GM18526 (cell line): ENCODE data around the gene LTB4R.

Source experiments
- POLR2A ChIP-seq: IDR thresholded peaks from 3 replicates; pipeline ENCODE4 v1.6.1; 2011; ENCODE audit not compliant: insufficient read length; ENCODE audit errors: extremely low read depth

The LTB4R gene

GRCh38 chr14:24322672-24323071 lies 11.4 kb downstream of the LTB4R start:
- TF ChIP-seq POLR2A: no peak

GRCh38 chr14:24323341-24323740 lies 12.0 kb downstream of the LTB4R start:
- no peak for TF ChIP-seq POLR2A

- no peak for TF ChIP-seq POLR2A
Observed at GRCh38 chr14:24324024-24324423, 12.7 kb downstream of the LTB4R start.

- TF ChIP-seq POLR2A: no peak
Observed at GRCh38 chr14:24325041-24325530, 13.8 kb downstream of the LTB4R start.

GRCh38 chr14:24325963-24326362 lies 14.7 kb downstream of the LTB4R start:
- TF ChIP-seq POLR2A: no peak

GRCh38 chr14:24327303-24327702 lies 16.0 kb downstream of the LTB4R start:
- TF ChIP-seq POLR2A: no peak

- TF ChIP-seq POLR2A: no peak
Observed at GRCh38 chr14:24329073-24329663, 17.9 kb downstream of the LTB4R start.

- no peak for TF ChIP-seq POLR2A
Observed at GRCh38 chr14:24329736-24330135, 18.4 kb downstream of the LTB4R start.

GRCh38 chr14:24330973-24331674 lies 19.8 kb downstream of the LTB4R start:
- TF ChIP-seq POLR2A: no peak

GRCh38 chr14:24331731-24332267 lies 20.5 kb downstream of the LTB4R start:
- TF ChIP-seq POLR2A: no peak

- no peak for TF ChIP-seq POLR2A
Observed at GRCh38 chr14:24332268-24332993, 21.1 kb downstream of the LTB4R start.

GRCh38 chr14:24334431-24335291 lies 23.4 kb downstream of the LTB4R start, which contains the start of gene ADCY4:
Gene ADCY4 (minus strand): TSS chr14:24335071. CDS start chr14:24334652, 419 bp downstream.
- no peak for TF ChIP-seq POLR2A

- TF ChIP-seq POLR2A: no peak
Observed at GRCh38 chr14:24335461-24336171, 24.3 kb downstream of the LTB4R start.

- no peak for TF ChIP-seq POLR2A
Observed at GRCh38 chr14:24337144-24337823, 26.0 kb downstream of the LTB4R start.
